Endothelial cell (in vitro differentiated cells): ENCODE data around the gene KCNMA1. TPM values are rescaled to one million over a fixed set of nuclear protein-coding genes. Genes with fewer than 3 reads are reported as not detected.

Experiments
- DNase-seq: peaks from one replicate; pipeline ENCODE4 v3.0.0; 2021; ENCODE audit warnings: low spot score
- H3K27ac Mint-ChIP-seq: one replicate; pipeline ENCODE4 v1.8.0; 2021; ENCODE audit warnings: mixed read lengths, inconsistent platforms; ENCODE audit not compliant: unreplicated experiment
- H3K27me3 Mint-ChIP-seq: one replicate; pipeline ENCODE4 v1.8.0; 2021; ENCODE audit warnings: mild to moderate bottlenecking, moderate library complexity, mixed read lengths, inconsistent platforms; ENCODE audit not compliant: unreplicated experiment
- H3K36me3 Mint-ChIP-seq: one replicate; pipeline ENCODE4 v1.8.0; 2021; ENCODE audit warnings: mild to moderate bottlenecking, low read depth, mixed read lengths, inconsistent platforms; ENCODE audit not compliant: unreplicated experiment
- H3K4me1 Mint-ChIP-seq: one replicate; pipeline ENCODE4 v1.8.0; 2021; ENCODE audit warnings: mild to moderate bottlenecking, mixed read lengths, inconsistent platforms; ENCODE audit not compliant: unreplicated experiment
- H3K4me3 Mint-ChIP-seq: one replicate; pipeline ENCODE4 v1.8.0; 2021; ENCODE audit warnings: mild to moderate bottlenecking, mixed read lengths, inconsistent platforms; ENCODE audit not compliant: unreplicated experiment
- H3K9me3 Mint-ChIP-seq: one replicate; pipeline ENCODE4 v1.8.0; 2021; ENCODE audit warnings: mixed read lengths, inconsistent platforms; ENCODE audit not compliant: unreplicated experiment
- total RNA-seq: library from RNA; stranded (reverse); fragmentation: NEBNext Ultra II Directional; extraction: Animal tissue kit (Norgen Biotek cat#: 25700); gene quantifications from one replicate; pipeline ENCODE4 v1.2.1, GENCODE V29; 2021; ENCODE audit not compliant: unreplicated experiment
- TF ChIP-seq, protein P1 (sequence below): fragments of 200-600 bp; sonication (generic); IDR thresholded peaks from one replicate; pipeline ENCODE4 v1.5.0; 2021; ENCODE audit warnings: antibody characterized with exemption; ENCODE audit not compliant: unreplicated experiment

Gene KCNMA1
- total RNA-seq, 1 donor from 2014 or later, result 5.1 TPM

DNA sequence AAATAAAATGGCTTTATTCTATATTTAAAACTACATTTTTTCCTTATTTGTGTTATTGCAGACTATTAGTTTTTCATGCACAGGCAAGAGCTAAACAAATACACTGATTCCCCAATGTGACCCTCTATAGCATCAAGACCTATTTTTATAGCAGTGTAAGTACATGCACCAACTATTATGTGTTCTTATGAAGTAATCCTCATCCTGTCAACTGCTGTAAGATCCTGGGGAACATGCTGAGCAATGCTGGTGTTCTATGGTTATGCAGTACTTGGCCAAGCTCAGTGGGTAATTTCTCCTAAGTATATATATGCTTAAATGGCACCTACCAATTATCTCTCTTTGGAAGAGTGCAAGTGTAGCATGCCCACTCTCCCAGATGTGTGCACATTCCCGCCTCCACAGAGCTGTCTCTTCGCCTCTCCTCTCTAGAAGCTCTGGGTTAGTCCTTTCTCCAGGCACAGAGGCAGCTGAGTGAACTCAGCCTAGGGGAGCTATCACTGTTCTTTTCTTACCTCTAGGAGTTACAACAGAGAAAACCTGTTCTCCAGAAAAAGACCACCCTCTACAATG lies 428.8 kb downstream of the KCNMA1 start:
- TF ChIP-seq, protein P1, sequence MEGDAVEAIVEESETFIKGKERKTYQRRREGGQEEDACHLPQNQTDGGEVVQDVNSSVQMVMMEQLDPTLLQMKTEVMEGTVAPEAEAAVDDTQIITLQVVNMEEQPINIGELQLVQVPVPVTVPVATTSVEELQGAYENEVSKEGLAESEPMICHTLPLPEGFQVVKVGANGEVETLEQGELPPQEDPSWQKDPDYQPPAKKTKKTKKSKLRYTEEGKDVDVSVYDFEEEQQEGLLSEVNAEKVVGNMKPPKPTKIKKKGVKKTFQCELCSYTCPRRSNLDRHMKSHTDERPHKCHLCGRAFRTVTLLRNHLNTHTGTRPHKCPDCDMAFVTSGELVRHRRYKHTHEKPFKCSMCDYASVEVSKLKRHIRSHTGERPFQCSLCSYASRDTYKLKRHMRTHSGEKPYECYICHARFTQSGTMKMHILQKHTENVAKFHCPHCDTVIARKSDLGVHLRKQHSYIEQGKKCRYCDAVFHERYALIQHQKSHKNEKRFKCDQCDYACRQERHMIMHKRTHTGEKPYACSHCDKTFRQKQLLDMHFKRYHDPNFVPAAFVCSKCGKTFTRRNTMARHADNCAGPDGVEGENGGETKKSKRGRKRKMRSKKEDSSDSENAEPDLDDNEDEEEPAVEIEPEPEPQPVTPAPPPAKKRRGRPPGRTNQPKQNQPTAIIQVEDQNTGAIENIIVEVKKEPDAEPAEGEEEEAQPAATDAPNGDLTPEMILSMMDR, result no peak
- no peaks in the 10 kb centered on the region for H3K4me1 Mint-ChIP-seq
- no peak overlapping the region for H3K4me3 Mint-ChIP-seq
- peaks cover 2% of the 10 kb centered on the region for H3K27me3 Mint-ChIP-seq
- DNase-seq, result no peak
- H3K36me3 Mint-ChIP-seq, result no peaks in the 10 kb centered on the region
- H3K9me3 Mint-ChIP-seq, result no peaks in the 10 kb centered on the region
- H3K27ac Mint-ChIP-seq, result no peak overlapping the region

DNA sequence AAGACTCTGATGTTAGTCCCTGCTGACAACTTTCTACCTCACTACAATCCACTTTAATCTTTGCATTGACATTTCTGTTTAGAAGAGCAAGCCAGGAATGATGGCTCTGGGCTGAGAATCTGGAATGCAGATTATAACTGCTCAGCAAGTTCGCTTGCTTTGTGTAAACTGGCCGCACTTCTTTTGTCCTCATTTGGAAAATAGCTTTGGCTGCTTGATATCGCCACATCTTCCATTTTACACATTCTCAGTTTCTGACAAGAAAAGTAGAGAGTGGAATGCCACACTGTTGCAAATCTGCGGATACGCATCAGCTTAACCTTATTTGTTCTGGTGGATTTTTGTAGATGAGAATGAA lies 429.8 kb downstream of the KCNMA1 start:
- Mint-ChIP-seq H3K9me3 (no peaks in the 10 kb centered on the region), H3K27me3 (peaks cover 2% of the 10 kb centered on the region), H3K4me3 (no peak overlapping the region), H3K27ac (no peak overlapping the region), H3K4me1 (no peaks in the 10 kb centered on the region), H3K36me3 (no peaks in the 10 kb centered on the region)
- no peak for DNase-seq
- TF ChIP-seq, protein P1, result no peak

DNA sequence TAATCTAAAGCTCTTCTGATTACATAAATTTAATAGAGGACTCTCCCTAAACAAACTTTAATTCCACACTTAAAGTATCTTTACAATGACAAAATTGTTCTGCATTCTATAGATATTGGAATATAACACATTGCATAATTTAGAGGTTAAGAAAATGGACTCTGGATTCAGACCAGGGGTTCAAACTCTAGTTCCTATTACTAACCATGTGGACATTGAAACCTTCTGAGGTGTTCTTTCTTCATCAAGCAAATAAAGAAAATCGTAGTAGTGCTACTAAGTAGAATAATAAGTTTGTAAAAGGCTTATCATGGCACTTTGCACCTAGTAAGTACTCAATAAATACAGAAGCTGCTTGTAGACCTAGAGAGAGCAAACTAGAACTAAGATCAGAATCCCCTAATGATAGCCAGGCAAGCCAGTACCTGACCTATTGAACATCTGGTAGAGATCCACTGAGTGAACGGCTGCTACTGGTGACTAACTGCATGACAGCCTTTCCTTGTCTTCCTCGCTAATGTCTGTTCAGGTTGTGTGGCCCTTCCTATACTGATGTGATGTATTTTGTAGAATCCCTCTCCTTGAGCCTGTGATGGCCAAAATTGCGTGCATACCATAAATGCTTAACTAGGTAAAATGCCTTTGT lies 430.3 kb downstream of the KCNMA1 start:
- Mint-ChIP-seq H3K4me3 (no peak overlapping the region), H3K27me3 (peaks cover 2% of the 10 kb centered on the region), H3K36me3 (no peaks in the 10 kb centered on the region), H3K9me3 (no peaks in the 10 kb centered on the region), H3K27ac (no peak overlapping the region), H3K4me1 (no peaks in the 10 kb centered on the region)
- DNase-seq, result no peak
- TF ChIP-seq, protein P1, result no peak

DNA sequence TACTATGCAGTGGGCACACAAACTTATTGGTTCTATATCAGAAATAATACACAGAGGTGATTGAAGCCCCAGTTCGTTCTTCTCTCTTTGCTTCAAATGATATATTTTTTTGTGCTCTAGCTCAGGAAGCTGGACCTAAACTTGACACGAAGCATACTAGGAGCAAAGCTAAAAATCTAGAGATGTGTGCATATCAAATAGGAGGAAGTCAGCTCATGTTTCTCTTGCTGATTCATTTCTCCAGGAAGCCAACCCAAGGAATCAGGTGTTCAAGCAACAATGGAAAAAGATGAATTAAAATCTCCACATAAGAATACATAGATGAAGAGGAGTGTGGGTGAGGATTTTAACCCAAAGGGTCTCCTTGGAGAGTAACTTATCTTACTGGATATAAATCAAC lies 432.5 kb downstream of the KCNMA1 start:
- TF ChIP-seq, protein P1, result no peak
- no peak for DNase-seq
- Mint-ChIP-seq H3K4me3 (no peak overlapping the region), H3K27me3 (peaks cover 4% of the 10 kb centered on the region), H3K27ac (no peak overlapping the region), H3K4me1 (no peaks in the 10 kb centered on the region), H3K36me3 (no peaks in the 10 kb centered on the region), H3K9me3 (no peaks in the 10 kb centered on the region)

DNA sequence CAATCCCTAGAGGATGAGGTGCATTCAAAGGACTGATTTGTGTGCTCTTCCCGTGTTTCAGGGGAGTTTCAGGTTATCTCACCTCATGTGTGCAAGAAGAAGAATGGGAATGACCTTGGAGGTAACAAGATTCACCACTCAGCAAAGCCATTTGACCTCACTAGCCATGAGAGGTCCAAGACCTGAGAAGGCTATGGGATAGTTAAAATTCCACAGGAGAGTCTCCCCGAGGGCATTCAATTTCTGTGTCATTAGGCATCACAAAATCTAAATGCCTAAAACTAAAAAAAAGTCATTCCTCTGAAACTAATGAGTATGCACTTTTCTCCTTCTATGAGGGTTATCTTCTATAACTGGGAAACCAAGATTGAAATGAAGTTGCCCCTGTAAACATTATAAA lies 433.4 kb downstream of the KCNMA1 start:
- H3K4me3 Mint-ChIP-seq, result no peak overlapping the region
- DNase-seq, result no peak
- TF ChIP-seq, protein P1, result no peak
- no peaks in the 10 kb centered on the region for H3K36me3 Mint-ChIP-seq
- H3K27ac Mint-ChIP-seq, result no peak overlapping the region
- no peaks in the 10 kb centered on the region for H3K4me1 Mint-ChIP-seq
- peaks cover 4% of the 10 kb centered on the region for H3K27me3 Mint-ChIP-seq
- no peaks in the 10 kb centered on the region for H3K9me3 Mint-ChIP-seq
